Limb (tissue), 2 donors: ENCODE data around the gene CERS4.
"Not testable (repeated sequence)": the region's sequence is repeated elsewhere in the genome, so short reads cannot be mapped to it uniquely, and the experiment has no call there.

Experiments
- DNase-seq, 2 donors: peaks; one replicate each; pipeline ENCODE4 v3.0.0-alpha.2; 2016; ENCODE audit errors: extremely low spot score in 2 of 2

Gene CERS4

DNA sequence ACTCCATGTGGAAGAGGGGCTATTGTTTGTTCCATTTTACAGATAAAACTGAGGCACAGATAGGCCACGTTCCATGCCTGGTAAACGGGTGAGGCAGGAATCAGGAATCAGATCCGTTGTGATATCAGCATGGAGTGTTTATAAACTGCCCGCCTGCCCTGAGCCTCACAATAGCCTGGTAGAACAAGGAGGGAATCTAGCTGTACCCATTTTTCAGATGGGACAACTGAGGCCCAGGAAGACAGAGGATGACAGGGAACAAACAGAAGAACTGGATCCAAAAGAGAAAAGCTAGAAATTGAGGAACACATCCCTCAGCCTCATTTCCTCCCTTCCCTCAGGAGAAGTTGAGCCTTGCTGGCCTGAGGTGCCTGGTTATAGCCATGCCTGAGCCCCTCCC is 32.5 kb downstream of the CERS4 start:
- DNase-seq: no peak

DNA sequence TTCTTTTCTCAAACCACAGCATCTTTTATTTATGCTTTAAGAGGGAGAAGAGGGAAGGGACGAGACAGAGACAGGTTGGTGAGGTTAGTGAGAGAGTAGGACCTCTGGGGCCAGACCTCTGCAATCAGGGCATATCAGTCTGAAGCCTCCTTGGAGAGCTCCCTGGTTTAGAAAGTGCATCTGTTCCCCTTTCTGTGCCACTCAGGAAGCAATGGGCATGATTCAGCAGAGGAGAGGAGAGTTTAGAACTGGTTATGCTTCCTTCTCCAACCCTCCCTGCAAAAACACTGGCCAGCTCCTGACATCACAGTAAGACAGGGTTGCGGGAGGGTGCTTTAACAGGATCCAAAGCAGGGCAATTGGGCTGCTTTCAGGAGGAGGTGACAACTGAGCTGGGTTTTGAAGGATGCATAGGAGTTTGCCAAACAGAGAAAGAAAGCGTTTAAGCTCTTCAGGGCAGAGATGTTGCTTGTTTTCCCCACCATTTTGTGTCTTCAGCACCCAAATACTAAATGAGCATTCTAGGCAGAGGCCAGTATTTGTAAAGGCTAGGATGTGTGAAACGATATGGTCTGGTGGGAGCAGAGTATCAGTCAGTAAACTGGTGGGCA is 33.1 kb downstream of the CERS4 start:
- no peak for DNase-seq

DNA sequence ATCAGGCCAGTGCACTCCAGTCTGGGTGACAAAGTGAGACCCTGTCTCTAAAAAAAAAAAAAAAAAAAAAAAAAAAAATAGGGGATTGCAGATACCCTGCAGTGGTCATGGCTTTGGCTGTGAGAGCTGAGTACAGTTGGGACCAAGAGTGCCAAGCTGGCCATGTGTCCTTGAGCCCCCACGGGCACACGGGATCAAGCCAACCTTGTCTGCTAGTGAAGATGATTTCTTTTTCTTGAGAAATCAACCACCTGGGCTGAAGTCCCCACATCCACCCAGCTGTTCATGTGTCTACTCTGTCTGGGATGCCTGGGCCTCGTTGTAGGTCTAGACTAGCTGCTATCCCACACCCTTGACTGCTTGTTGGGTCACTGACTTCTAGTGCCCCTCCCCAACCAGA is 34.0 kb downstream of the CERS4 start:
- no peak for DNase-seq

DNA sequence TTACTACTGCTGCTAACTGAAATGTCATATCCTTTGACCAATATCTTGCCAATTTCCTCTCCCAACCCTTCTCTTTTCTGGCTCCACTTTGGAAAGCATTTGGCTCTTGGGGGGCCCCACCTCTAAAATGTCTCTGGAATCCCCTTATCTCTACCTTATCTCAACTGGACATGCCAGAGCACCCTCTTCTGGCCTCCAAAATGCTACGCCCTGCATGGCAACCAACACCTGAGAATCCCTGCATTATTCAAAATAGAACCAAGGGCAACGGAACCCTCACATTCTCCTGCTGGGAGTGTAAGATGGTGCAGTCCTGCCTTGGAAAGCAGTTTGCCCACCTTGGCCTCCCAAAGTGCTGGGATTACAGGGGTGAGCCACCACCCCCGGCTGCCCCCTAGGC is 35.3 kb downstream of the CERS4 start:
- DNase-seq: no peak

DNA sequence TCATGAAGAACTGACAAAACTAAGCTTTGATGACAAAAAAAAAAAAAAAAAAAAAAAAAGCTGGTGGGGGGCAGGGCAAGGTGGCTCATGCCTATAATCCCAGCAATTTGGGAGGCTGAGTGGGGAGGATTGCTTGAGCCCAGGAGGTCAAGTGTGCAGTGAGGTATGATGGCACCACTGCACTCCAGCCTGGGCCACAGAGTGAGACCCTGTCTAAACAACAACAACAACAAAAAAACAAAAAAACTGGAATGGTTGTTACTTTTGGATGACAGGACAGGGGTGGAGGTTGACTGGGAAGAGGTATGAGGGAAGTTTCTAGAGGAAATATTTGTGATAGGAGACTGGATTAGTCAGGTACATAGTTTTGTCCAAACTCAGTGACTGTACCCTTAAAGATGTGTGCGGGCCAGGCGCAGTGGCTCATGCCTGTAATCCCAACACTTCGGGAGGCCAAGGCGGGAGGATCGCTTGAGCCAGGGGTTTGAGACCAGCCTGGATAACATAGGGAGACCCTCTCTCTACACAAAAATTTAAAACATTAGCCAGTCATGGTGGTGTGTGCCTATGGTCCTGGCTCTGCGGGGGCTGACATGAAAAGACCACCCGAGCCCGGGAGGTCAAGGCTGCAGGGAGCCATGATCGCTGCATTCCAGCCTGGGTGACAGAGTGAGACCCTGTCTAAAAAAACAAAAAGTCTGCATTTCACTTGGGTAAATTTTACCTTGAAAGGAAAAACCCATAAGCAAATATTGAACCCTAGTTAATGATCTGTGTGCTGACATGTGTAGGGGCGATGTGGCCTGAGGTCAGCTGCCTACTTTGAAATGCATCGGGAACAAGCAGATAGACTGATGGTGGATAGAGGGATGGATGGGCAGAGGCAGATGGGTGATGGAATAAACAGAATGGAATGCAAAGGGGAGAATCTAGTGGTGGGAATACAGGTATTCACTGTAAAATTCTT is 37.0 kb downstream of the CERS4 start:
- no peak for DNase-seq

DNA sequence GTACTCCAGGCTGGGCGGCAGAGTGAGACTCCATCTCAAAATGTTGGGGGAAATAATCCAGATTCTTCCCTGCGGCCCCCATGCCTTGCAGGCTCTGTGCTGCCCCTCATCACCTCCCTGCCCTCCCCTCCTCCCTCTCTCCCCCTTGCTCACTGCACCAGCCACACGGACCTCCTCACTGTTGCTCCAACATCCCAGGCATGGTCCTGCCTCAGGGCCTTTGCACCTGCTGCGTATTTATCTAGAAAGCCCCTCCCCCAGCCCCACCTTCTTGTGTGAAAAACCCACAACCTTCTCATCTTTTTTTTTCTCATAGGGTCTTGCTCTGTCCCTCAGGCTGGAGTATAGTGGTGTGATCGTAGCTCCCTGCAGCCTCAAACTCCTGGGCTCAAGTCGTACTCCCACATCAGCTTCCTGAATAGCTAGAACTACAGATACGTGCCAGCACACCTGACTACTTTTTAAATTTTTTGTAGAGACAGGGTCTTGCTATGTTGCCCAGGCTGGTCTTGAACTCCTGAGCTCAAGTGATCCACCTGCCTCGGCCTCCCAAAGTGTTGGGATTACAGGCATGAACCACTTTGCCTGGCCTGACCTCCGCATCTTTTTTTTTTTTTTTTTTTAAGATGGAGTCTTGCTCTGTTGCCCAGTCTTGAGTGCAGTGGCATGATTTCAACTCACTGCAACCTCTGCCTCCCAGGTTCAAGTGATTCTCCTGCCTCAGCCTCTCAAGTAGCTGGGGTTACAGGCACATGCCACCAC is 38.1 kb downstream of the CERS4 start:
- DNase-seq: not testable (repeated sequence)

DNA sequence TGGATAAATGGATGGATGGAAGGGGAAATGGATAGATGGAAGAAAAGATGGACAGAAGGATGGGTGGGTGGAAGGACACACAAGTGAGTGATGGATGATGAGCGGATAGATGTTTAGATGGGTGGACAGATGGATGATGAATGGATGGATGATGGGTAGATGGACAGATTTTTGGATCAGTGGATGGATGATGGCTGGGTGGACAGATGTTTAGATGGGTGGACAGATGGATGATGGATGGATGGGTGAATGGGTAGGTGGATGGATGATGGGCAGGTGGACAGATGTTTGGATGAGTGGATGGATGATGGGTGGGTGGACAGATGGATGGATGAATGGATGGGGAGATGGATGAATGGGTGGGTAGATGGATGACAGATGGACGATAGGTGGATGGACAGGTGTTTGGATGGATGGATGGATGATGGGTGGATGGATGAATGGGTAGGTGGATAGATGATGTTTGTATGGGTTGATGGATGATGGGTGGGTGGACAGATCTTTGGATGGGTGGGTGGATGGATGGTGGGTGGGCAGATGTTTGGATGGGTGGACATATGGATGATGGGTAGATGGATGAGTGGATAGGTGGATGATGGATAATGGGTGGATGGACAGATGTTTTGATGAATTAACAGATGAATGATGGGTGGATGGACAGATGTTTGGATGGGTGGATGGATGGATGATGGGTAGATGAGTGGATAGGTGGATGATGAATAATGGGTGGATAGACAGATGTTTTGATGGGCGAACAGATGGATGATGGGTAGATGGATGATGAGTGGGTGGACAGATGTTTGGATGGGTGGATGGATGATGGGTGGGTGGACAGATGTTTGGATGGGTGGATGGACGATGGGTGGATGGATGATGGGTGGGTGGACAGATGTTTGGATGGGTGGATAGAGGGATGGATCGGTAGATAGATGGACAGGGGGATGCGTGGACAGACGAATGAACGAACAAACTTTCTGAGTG is 39.5 kb downstream of the CERS4 start:
- DNase-seq: no peak

DNA sequence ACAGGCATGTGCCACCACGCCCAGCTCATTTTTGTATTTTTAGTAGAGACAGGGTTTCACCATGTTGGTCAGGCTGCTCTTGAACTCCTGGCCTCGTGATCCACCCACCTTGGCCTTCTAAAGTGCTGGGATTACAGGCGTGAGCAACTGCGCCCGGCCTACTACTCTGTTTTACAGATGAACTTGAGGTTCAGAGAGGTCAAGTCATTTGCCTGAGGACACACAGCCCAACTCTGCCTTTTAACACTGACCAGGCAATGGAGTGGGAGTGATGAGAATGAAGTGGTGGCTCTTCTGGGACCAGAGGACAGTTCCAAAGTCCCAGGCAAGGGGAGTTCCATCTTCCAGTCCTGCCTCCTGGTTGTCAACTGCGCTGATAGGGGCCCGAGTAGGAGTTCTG is 41.4 kb downstream of the CERS4 start:
- no peak for DNase-seq

DNA sequence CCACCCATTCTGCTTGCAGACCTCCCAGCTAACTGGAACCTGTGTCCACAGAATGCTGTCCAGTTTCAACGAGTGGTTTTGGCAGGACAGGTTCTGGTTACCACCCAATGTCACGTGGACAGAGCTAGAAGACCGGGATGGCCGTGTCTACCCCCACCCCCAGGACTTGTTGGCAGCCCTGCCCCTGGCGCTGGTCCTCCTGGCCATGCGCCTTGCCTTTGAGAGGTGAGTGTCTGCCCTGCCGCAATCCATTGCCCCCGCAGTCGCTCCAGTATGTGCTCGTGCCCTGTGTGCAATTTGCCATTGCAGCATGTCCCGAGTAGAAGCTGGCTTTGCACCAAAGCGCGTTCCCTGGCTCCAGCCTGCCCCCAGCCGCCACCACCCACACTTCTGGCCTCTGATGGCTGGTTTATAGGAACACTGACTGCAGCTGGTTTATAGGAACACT is 41.9 kb downstream of the CERS4 start:
- DNase-seq: peak in 1 of 2 donors; percentile 33

DNA sequence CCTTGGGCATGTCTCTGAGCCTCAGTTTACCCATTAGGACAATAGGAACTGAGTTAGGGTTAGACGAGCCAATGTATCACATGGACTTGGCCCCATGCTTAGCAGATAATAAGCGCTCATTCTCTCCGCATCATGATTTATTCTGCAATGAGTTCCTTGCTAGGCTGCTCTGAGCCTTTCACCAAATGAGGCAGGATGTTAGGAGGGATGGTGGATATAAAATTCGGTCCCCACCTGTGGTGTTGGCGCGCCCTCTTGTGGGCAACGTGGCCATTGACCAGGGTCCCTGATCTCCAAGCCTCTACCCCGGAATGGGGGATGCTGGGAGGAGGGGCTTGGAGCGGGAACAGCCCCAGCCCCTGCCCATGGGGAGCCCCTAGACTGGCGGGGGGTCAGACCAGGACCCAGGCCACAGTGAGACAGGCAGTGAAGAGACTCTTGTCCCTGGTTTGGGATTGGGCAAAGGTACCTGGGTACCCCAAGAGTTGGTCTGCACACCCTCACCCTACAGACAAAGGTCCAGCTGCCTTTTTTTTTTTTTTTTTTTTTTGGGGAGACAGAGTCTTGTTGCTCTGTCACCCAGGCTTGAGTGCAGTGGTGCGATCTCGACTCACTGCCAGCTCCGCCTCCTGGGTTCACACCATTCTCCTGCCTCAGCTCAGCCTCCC is 43.9 kb downstream of the CERS4 start:
- peak; percentile 79 to 92 for DNase-seq

DNA sequence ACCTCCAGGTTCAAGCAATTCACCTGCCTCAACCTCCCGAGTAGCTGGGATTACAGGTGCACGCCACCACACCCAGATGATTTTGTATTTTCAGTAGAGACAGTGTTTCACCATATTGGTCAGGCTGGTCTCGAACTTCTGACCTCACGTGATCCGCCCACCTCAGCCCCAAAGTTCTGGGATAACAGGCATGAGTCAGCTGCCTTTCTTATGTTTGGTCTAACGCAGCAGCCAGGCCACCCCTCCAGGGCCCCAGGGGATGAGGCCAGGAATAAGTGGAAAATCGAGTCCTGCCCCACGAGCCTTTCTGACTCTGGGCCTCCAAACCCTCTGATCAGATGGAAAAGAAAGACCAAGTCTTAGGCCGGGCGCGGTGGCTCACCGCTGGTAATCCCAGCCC is 44.5 kb downstream of the CERS4 start:
- DNase-seq: no peak

DNA sequence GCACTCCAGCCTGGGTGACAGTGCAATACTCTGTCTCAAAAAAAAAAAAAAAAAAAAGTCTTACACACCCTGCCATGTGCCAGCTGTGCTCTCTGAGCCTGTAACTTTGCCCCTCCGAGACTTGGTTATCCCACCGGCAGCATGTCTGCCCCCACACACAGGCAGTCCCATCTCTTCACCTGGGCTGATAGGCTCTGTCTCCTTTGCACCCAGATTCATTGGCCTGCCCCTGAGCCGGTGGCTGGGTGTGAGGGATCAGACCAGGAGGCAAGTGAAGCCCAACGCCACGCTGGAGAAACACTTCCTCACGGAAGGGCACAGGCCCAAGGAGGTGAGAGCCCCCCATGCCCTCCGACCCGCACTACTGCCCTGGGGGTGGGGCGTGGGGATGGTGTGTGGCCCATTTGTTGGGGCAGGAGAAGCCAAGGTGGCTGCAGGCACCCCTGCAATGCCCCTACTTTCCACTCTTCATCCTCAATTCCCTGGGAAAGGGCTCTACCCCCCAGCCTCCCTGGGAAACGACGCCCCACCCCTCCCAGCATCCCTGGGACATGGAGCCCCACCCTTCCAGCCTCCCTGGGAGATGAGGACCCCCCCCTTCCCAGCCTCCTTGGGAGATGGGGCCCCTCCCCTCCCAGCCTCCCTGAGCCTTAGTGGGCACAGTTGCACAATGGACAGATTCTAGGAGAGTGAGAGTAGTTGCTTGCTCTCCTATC is 45.3 kb downstream of the CERS4 start:
- DNase-seq: no peak

DNA sequence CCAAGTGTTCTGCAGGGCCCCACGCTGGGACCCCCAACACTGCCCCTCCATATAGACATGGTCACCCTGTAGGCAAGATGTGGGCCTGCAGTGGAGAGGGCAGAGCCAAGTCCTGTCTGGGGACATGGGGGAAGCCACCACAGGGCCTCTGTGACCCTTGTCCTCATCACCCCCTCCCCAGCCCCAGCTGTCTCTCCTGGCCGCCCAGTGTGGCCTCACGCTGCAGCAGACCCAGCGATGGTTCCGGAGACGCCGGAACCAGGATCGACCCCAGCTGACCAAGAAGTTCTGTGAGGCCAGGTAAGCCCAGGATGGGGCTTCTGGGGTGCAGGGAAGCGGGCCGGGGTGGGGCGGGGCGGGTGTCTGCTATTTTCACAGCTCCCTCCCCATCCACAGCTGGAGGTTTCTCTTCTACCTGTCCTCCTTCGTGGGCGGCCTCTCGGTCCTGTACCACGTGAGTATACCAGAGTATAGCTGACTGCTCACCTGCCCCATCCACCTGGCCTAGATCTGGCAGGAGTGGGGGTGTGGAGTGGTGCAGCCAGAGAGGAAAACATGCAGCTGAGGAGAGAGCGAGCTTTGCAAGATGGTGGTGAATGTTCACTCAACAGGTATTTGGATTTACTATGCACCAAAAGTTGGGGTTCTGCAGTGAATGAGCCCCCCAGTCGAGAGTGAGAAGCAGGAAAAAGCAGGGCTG is 46.4 kb downstream of the CERS4 start:
- DNase-seq: no peak

DNA sequence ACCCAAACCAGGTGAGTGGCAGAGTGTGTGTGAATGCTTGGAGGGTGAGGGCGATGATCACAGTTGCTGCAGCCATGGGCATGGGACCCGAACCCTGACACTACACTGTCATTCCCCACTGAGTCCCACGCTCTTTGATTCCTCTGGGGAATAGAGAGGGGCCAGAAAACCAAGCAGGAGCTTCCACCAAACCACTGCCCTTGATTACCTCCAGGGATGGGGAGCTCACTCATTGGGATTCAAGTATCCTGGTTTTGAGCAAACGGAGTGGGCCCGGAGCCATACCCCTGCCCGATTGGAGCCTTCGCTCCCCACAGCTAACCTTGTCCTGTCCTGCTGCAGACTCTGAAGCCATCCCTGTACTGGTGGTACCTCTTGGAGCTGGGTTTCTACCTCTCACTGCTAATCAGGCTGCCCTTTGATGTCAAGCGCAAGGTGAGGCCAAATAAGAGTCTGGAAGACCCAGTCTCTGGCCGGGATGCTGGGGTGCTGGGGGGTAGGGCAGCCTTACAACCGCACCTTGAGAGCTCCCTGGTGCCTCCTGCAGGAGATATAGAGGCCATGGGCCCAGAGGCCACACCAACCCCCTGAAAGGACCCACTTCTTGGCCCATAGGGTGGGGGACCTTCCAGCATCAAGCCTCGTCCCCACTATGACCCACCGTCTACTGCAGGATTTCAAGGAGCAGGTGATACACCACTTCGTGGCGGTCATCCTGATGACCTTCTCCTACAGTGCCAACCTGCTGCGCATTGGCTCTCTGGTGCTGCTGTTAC is 47.3 kb downstream of the CERS4 start:
- no peak for DNase-seq

DNA sequence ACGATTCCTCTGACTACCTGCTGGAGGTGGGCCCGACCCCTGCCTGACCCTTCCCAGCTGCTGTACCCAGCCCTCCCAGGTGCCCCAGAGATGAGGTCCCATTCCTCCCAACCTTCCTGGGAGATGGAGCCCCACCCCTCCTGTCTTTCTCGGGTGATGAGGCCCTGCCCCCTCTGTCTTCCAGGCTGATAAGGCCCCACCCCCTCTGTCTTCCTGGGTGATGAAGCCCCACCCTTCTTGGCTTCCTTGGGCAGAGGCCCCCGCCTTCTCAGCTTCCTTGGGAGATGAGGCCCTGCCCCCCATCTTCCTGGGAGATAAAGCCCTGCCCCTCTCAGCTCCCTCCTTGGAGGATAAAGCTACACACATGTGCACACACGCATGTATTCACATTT is 47.9 kb downstream of the CERS4 start:
- DNase-seq: peak in 1 of 2 donors; percentile 29

DNA sequence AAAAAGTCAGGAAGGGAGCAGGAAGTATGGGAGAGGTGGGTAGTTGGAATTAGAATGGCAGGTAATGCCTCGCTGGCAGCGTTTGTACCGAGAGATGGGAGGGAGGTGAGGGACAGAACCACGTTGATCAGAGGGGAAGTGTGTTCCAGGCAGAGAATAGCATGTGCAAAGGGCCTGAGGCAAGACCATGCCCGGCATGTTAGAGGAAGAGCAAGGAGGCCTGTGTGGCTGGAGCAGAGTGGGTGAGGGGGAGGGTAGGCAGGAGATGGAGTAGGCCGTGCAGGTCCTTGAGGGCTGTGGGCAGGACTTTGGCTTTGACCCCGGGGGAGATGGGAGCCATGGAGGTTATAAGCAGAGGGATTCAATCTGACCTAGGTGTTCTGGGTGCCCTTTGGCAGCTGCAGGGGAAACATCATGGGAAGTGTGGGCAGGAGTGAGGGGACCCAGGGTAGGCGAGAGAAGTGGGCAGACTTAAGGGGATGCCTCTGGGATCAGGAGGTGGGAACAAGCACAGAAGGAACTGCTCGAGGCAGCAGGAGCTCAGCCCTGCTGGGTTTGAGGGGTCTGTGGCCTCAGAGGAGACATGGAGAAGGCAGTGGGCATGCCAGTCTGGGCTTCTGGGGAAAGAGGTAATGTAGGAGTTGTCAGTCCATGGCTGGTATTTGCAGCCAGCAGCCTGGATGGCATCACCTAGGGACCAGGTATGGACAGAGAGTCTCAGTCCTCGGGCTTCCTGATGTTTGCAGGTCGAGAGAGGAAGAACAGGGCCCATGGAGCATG is 50.2 kb downstream of the CERS4 start:
- no peak for DNase-seq

DNA sequence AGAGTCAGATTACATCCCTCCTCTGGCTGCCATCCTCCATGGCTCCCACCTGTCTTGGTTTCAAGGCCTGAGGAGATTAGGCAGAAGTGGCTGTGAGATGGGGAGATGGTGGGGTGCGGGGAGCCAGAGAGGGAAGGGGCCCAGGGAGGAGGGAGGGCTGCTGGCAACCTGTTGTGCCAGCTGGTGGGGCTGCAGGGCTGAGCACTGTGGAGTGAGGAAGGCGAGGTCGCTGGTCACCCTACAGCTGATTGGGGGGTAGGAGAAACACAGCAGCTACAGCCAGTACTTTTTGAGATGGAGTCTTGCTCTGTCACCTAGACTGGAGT is 50.7 kb downstream of the CERS4 start:
- DNase-seq: no peak

DNA sequence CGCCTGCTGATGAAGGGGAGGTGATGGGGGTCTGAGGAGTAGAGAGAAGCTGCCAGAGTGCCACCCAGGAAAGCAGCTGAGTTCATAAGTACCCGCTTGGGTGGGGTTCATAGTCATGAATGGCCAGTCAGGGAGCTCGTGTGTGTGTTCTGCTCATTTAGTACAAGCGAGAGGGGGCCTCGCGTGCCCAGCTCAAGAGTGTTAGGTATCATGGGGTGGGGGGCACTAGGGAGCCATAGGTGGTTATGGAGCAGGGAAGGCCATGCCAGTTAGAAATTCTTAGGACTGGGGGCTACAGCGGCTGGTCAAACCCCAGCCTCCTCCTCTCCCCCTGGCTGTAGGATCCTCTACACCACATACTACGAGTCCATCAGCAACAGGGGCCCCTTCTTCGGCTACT is 52.2 kb downstream of the CERS4 start:
- DNase-seq: no peak
